HG03097 (cell line): Measurements from ENCODE around the gene RIN3.
A peak's percentile ranks its signal among the peaks of the same experiment; 100 is the strongest.

Experiments
- ATAC-seq: cut with Tn5 transposase; IDR thresholded peaks from one replicate; pipeline ENCODE4 v1.9.1; 2021; ENCODE audit not compliant: unreplicated experiment, low FRiP score

RIN3 gene

GRCh38 chr14:92644171-92644969 lies 130.8 kb downstream of the RIN3 start:
- ATAC-seq = no peak

GRCh38 chr14:92644970-92645515 lies 131.5 kb downstream of the RIN3 start:
- no peak for ATAC-seq

GRCh38 chr14:92645841-92646478 lies 132.4 kb downstream of the RIN3 start:
- no peak for ATAC-seq

- ATAC-seq = no peak
These were observed 133.6 kb downstream of the RIN3 start for GRCh38 chr14:92646952-92647796.

GRCh38 chr14:92647797-92648279 lies 134.3 kb downstream of the RIN3 start:
- ATAC-seq = no peak

GRCh38 chr14:92649066-92649465 lies 135.5 kb downstream of the RIN3 start:
- no peak for ATAC-seq

GRCh38 chr14:92649934-92650545 lies 136.5 kb downstream of the RIN3 start:
- no peak for ATAC-seq

- no peak for ATAC-seq
These were observed 137.1 kb downstream of the RIN3 start for GRCh38 chr14:92650581-92651105.

- peak; percentile 37 for ATAC-seq
These were observed 137.7 kb downstream of the RIN3 start for GRCh38 chr14:92651106-92651757.

GRCh38 chr14:92651758-92652406 lies 138.3 kb downstream of the RIN3 start:
- no peak for ATAC-seq

- ATAC-seq = no peak
These were observed 139.0 kb downstream of the RIN3 start for GRCh38 chr14:92652413-92653151.

- ATAC-seq = no peak
These were observed 139.6 kb downstream of the RIN3 start for GRCh38 chr14:92653162-92653651.

- ATAC-seq = no peak
These were observed 140.8 kb downstream of the RIN3 start for GRCh38 chr14:92654239-92654901.

GRCh38 chr14:92655419-92656201 lies 142.0 kb downstream of the RIN3 start:
- no peak for ATAC-seq

GRCh38 chr14:92656306-92657081 lies 142.9 kb downstream of the RIN3 start:
- ATAC-seq = no peak

GRCh38 chr14:92657457-92658142 lies 144.0 kb downstream of the RIN3 start:
- no peak for ATAC-seq
